Lung (tissue), 12 donors: ENCODE data around the gene FGFR3. TPM values are rescaled to one million over a fixed set of nuclear protein-coding genes. Genes with fewer than 3 reads are reported as not detected.

ENCODE experiments used
- ATAC-seq: fragments of 200-7000 bp; cut with Tn5 transposase; one replicate; pipeline ENCODE4 v1.9.1; 2020; ENCODE audit warnings: moderate number of reproducible peaks; ENCODE audit not compliant: insufficient read depth, low FRiP score
- DNase-seq, 3 donors: peaks; one replicate each; pipeline ENCODE4 v3.0.0-alpha.2; 2013 to 2017
- H3K27ac ChIP-seq, 2 donors: one replicate each; pipeline ENCODE4 v1.5.1; 2013; ENCODE audit warnings: mild to moderate bottlenecking in 2 of 2, moderate library complexity in 2 of 2, control low read depth in 1 of 2, inconsistent platforms in 1 of 2, low read depth in 1 of 2, low read length in 1 of 2
- H3K27me3 ChIP-seq, 3 donors: one replicate each; pipeline ENCODE4 v1.5.1; 2013; ENCODE audit warnings: low read length in 2 of 3; ENCODE audit not compliant: control insufficient read depth in 3 of 3, insufficient read depth in 3 of 3
- H3K36me3 ChIP-seq, 4 donors: one replicate each; pipeline ENCODE4 v1.5.1; 2013; ENCODE audit warnings: low read length in 4 of 4, mild to moderate bottlenecking in 1 of 4, moderate library complexity in 1 of 4; ENCODE audit not compliant: control insufficient read depth in 4 of 4, insufficient read depth in 4 of 4
- H3K4me1 ChIP-seq, 5 donors: one replicate each; pipeline ENCODE4 v1.5.1; 2013; ENCODE audit warnings: low read length in 5 of 5, mild to moderate bottlenecking in 2 of 5, moderate library complexity in 1 of 5; ENCODE audit not compliant: control insufficient read depth in 5 of 5, insufficient read depth in 5 of 5
- H3K4me3 ChIP-seq: one replicate; pipeline ENCODE4 v1.5.1; 2013; ENCODE audit warnings: mild to moderate bottlenecking, control low read depth, moderate library complexity
- H3K9ac ChIP-seq, 2 donors: one replicate each; pipeline ENCODE4 v1.5.1; 2013; ENCODE audit warnings: low read length in 2 of 2, control low read depth in 1 of 2; ENCODE audit not compliant: insufficient read depth in 1 of 2
- H3K9me3 ChIP-seq, 4 donors: one replicate each; pipeline ENCODE4 v1.5.1; 2013; ENCODE audit warnings: low read length in 3 of 4, mild to moderate bottlenecking in 1 of 4, moderate library complexity in 1 of 4; ENCODE audit not compliant: control insufficient read depth in 4 of 4, insufficient read depth in 3 of 4
- CTCF ChIP-seq: IDR thresholded peaks from 2 replicates; pipeline ENCODE4 v1.5.1; 2012; ENCODE audit warnings: mild to moderate bottlenecking; ENCODE audit errors: control extremely low read depth, extremely low read depth
- WGBS, 2 donors: extraction: QIAGEN DNeasy Blood & Tissue Kit; methylation state at CpG; one replicate each; pipeline ENCODE4 v1.1.7; 2013; 5-methylcytosine and 5-hydroxymethylcytosine counted together
- polyA plus RNA-seq, 2 donors: library from polyadenylated mRNA; stranded (reverse); fragments of 200-250 nt; gene quantifications; one replicate each; pipeline ENCODE4 v1.2.1, GENCODE V29; 2013
- total RNA-seq, 2 donors: library from RNA; depleted of rRNA in 1 of 2; stranded (reverse); fragments of >200 nt in 1 of 2; gene quantifications; one replicate each; pipeline ENCODE4 v1.2.1, GENCODE V29; 2014 to 2021
- donor health status: control.
- donor health status: control.
- donor health status: Bipolar disorder and iron deficiency.
- donor health status: healthy.
- donor health status: DM: yes; HTN: yes; CAD: no.

Gene FGFR3
- total and polyA plus RNA-seq, 4 donors, result 8.1 to 99.3 (median 22.4) TPM

GRCh38 chr4:1783970-1784369 lies 9.1 kb upstream of the FGFR3 start:
- no peaks in the 10 kb centered on the region for H3K9me3 ChIP-seq
- no peak overlapping the region for H3K4me3 ChIP-seq
- WGBS, 2 donors, result 88 to 92% methylated on average over 12 of the region's 12 CpGs
- H3K36me3 ChIP-seq, result no peaks in the 10 kb centered on the region
- ATAC-seq (no peak), DNase-seq (no peak)
- H3K27me3 ChIP-seq, result no peaks in the 10 kb centered on the region
- peaks cover 0 to 18% (median 1%) of the 10 kb centered on the region in 5 donors for H3K4me1 ChIP-seq
- H3K9ac ChIP-seq, result no peak overlapping the region
- H3K27ac ChIP-seq, result no peak overlapping the region
- no peak for TF ChIP-seq CTCF

- no peak overlapping the region for H3K9ac ChIP-seq
- peaks cover 0 to 18% (median 0%) of the 10 kb centered on the region in 5 donors for H3K4me1 ChIP-seq
- 86 to 93% methylated on average over 10 of the region's 10 CpGs for WGBS, 2 donors
- H3K36me3 ChIP-seq, result no peaks in the 10 kb centered on the region
- H3K9me3 ChIP-seq, result no peaks in the 10 kb centered on the region
- no peak for DNase-seq
- no peak overlapping the region for H3K27ac ChIP-seq
- ATAC-seq, result no peak
- no peak for TF ChIP-seq CTCF
- H3K4me3 ChIP-seq, result no peak overlapping the region
- H3K27me3 ChIP-seq, result no peaks in the 10 kb centered on the region
Observed at GRCh38 chr4:1784395-1784788, 8.7 kb upstream of the FGFR3 start.

GRCh38 chr4:1784789-1785591 lies 8.1 kb upstream of the FGFR3 start:
- Histone ChIP-seq H3K9me3 (no peaks in the 10 kb centered on the region), H3K36me3 (no peaks in the 10 kb centered on the region), H3K4me1 (peaks cover 0 to 18% (median 0%) of the 10 kb centered on the region in 5 donors), H3K4me3 (no peak overlapping the region), H3K27ac (no peak overlapping the region), H3K9ac (no peak overlapping the region), H3K27me3 (no peaks in the 10 kb centered on the region)
- DNase-seq, result peak in 1 of 3 donors; percentile 40
- ATAC-seq, result no peak
- TF ChIP-seq CTCF, result no peak
- whole genome bisulfite sequencing, 2 donors, result 71 to 81% methylated on average over 17 of the region's 17 CpGs
